Measurements from ENCODE around the gene GFPT1. TPM values are rescaled to one million over a fixed set of nuclear protein-coding genes. Genes with fewer than 3 reads are reported as not detected.
A peak's percentile ranks its signal among the peaks of the same experiment; 100 is the strongest.

GFPT1 gene
- total and polyA plus RNA-seq, 9 of the 15 experiments (the other 6 are each of a cell fraction or from before 2014, with no cell fraction given), result 6.6 to 38.3 (median 15.9) TPM

DNA sequence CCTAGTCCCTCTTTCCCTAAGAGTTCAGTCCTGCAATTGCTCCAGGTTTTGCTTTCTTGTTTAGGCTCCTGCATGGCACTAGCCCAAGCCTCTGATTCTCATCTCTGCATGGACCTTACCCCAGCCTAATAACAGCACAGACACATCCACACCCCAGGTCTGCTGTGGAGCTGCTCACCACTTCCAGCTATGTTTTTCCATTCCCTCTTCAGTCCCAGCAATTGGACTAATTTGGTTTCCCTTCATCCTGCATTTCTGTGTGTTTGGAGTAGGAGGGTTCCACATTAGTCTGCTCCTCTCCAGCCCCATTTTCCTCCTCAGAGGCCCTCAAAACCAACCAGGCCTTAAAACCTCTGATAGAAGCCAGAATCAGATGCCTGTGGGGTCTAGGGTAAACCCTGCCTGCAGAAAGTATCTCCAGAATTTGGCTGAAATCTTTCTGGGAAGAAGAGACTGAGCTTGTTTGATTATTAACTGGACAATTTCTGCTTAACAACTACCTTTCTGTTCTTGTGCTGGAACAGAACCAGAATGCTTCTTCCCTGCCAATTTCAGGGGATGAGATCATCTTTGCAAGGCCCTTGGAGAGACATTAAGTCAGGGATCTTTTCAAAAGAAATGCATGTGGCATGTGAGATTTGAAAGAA lies 95.9 kb downstream of the GFPT1 start (continued):
- TF ChIP-seq TAL1 (IDR thresholded peaks at IDR 0.05), result no peak
- no peak for TF ChIP-seq SIN3B (IDR thresholded peaks at IDR 0.05; ENCODE audit: low read depth)

DNA sequence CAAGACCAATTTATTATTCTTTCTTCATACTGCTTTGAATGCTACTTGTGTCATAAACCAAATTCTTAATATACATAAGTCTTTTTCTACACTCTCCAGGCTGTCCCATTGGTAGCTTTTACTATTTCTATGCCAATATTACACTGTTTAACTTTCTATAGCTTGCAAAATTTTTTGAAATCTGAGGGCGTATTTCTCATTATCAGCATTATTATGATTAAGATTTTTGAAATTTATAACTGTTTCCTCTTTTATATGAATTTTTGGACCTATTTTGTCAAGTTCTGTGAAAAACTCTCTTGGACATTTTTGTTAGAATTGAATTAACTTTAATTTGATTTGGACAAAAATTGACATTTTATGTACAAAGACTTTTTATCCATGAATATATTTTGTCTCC lies 98.6 kb downstream of the GFPT1 start:
- Histone ChIP-seq H3K36me3 (ENCODE audit: control insufficient read depth, insufficient read depth, low read length) (no peaks in the 10 kb centered on the region), H3K27me3 (ENCODE audit: control insufficient read depth in 2 of 2, insufficient read depth in 2 of 2, low read length in 2 of 2) (peaks cover 3 to 16% of the 10 kb centered on the region in 2 experiments; a peak in 2 of 5 replicates), H3K9me1 (ENCODE audit: control insufficient read depth, insufficient read depth, low read length) (no peaks in the 10 kb centered on the region), H4K20me1 (replicated peaks; ENCODE audit: control insufficient read depth, insufficient read depth, low read length) (0 out of 2 replicates have a peak, but pooled peaks cover 5% of the 10 kb centered on the region), H3K9me3 (replicated peaks; ENCODE audit: control insufficient read depth, insufficient read depth, low read depth, low read length) (no peaks in the 10 kb centered on the region), H3K4me3 (no peak overlapping the region), H3K27ac (ENCODE audit: extremely low read depth, low read depth, low read length) (no peak overlapping the region), H3K9ac (ENCODE audit: insufficient read depth in 1 of 2, low read depth in 2 of 2, low read length in 2 of 2) (no peak overlapping the region), H3K4me1 (replicated peaks in 1 of 2; ENCODE audit: control insufficient read depth in 2 of 2, insufficient read depth in 2 of 2, low read length in 2 of 2) (no peaks in the 10 kb centered on the region), H2AFZ (ENCODE audit: low read depth, low read length) (no peak overlapping the region), H3K4me2 (ENCODE audit: insufficient read depth, low read length) (no peak overlapping the region), H3K79me2 (ENCODE audit: control insufficient read depth, insufficient read depth, low read length) (no peaks in the 10 kb centered on the region)
- in situ Hi-C loops (cut with MboI) (no loop called here), intact Hi-C loops (cut with micrococcal nuclease) (no loop called here)
- FAIRE-seq (no peak), DNase-seq (ENCODE audit: extremely low read depth in 1 of 4, low spot score in 3 of 4) (no peak), ATAC-seq (no peak)
- ChIA-PET CTCF (ENCODE audit: low intra/inter-chr PET ratio) (no interaction called here), POLR2A (no interaction called here)
- WGBS (ENCODE audit: insufficient coverage, low coverage, missing lambda C conversion rate), result 0% methylated on average over 1 of the region's 1 CpG
- no TSS peak for BruUV-seq (replicated peaks)
- no peak for TF ChIP-seq TFAM (CRISPR knock-in tag; conservative IDR thresholded peaks at IDR 0.05)
- TF ChIP-seq TCF7L2 (IDR thresholded peaks at IDR 0.05; ENCODE audit: low read depth, low read length), result no peak
- peak; percentile 58 for TF ChIP-seq ZNF316 (IDR thresholded peaks at IDR 0.05)
